HG03103 (cell line): ENCODE results near the gene MIP.
"Not testable (repeated sequence)": the region's sequence is repeated elsewhere in the genome, so short reads cannot be mapped to it uniquely, and the experiment has no call there.

ENCODE experiments used
- ATAC-seq: cut with Tn5 transposase; IDR thresholded peaks from one replicate; pipeline ENCODE4 v1.9.1; 2021; ENCODE audit warnings: low read depth; ENCODE audit not compliant: unreplicated experiment

The MIP gene

DNA sequence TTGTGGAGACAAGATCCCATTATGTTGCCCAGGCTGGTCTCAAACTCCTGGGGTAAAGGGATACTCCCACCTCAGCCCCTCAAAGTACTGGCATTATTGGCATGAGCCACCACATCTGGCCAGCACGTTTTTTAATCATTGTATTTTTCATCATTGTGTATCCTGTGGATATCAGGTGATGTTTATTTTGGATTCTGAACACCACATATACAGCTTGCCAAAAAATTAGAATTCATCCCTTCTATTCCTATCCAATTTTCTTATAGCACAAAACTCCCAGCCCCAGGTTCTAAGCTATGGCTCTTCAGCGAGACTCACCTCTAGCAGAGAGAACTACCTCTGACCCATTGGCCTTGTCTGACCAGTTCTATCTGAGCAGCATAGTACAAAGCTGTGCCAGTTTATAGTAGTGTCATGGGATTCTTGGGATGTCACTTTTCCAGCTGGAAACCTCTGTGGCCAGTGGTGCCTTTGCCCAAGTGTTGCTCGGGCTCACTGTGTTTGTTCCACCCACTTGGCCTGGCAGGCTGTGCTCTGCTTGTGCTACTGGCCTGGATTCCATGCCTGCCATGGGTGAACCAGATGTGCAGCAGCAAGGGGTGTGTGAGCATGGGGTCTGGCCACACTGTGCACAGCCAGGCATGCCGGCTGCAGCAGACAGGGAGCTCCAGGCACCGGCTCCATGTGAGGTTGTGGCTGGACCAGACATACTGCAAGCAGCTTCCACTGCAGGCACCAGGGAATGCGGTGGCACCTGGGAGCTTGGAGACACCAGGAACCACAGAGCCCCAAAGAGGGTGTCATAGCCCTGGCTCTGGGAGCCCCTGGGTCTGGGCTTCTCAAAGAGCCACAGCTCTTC lies 42.4 kb downstream of the MIP start:
- ATAC-seq = no peak

DNA sequence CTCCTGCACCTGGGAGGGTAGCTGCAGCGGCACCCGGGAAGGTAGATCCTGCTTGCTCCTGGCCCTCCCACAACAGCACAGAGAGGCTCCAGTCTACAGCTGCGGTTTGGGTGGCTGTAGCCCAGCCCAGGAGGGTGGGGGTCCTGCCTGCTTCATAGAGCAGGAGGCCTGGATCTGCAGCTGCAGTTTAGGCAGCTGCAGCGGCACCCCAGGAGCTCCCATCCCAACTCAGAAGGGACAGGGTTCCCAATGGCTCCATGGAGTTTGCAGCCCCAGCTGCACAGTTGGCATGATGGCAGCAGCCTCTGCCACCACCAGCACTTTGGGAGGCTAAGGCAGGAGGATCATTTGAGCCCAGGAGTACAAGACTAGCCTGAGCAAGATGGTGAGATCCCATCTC lies 43.7 kb downstream of the MIP start:
- ATAC-seq = no peak

DNA sequence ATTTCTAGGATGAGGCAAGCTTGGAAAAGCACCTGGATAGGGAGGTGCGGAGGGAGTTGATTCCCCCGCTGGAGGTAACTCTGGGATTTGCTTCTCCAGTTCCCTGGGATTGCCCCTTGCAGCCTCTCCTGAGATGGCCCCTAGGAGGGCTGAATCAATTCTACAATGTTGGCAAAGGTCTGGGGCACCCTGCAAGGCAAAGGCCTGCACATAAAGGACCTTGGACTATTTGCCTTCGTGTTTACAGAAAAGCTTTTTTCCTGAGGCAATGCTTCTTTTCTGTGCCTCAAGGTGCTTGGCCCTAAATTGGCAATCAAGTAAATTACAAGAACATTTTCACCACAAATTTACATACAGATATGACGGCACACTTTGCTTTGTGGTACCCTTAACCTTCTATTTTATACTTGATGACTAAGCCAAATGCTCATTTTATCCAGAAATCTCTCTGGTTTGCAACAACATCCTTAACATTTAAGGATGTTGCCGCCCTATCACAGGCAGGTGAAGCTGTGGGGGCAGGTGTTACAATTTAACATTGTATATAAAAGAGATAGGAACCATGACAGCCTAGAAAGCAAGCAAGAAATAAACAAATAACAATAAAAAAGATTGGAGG lies 45.5 kb downstream of the MIP start:
- ATAC-seq = no peak

DNA sequence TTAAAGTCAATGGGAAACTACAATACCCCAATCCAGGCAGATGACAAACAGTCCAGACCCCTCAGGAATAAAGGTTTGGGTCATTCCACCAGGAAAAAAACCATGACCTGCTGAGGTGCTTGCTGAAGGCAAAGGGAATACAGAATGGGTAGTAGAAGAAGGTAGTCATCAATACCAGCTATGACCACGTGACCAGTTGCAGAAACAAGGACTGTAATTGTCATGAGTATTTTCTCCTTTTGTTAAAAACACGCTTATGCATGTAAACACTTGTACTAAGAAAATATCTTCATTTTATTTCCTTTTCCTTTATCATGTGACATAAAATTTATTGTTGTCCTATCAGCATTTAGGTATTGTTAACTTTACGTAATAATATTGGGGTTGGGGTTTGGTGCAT lies 50.2 kb downstream of the MIP start:
- not testable (repeated sequence) for ATAC-seq

DNA sequence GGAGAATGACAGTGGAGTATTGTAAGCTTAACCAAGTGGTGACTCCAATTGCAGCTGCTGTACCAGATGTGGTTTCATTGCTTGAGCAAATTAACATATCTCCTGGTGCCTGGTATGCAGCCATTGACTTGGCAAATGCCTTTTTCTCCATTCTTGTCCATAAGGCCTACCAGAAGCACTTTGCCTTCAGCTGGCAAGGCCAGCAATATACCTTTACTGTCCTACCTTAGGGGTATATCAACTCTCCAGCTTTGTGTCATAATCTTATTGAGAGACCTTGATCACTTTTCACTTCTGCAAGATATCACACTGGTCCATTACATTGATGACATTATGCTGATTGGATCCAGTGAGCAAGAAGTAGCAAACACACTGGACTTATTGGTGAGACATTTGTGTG lies 52.8 kb downstream of the MIP start:
- ATAC-seq = not testable (repeated sequence)

GRCh38 chr12:56401125-56401524 lies 53.3 kb downstream of the MIP start:
- ATAC-seq = not testable (repeated sequence)
